ENCODE measurements around the gene CST8. TPM values are rescaled to one million over a fixed set of nuclear protein-coding genes. Genes with fewer than 3 reads are reported as not detected.

CST8 gene
- total RNA-seq, 1 experiment from 2014 or later = not detected

DNA sequence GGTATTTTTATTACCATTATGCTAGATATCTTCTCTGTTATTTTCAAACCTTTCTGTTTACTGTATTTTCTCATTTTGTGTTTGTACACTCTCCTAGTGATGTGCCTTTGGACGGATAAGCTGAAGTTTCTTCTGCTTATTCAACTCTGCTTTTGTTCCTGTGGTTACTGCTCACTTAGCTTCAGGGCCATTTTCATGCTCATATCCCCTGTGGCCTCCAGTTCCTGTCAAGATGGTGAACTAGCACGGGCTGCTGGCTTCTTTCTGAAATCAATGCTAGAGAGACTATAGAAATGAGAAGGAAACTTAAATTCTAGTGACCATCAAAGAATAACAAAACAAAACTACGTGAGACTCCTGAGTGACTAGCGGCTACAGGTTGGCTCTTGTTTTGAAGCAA is 6.8 kb upstream of the CST8 start:
- Mint-ChIP-seq H3K4me3 (no peak overlapping the region), H3K27me3 (ENCODE audit: low read depth) (peaks cover 3% of the 10 kb centered on the region), H3K4me1 (peaks cover 15 to 19% of the 10 kb centered on the region in 2 experiments), H3K9me3 (peaks cover 0 to 4% of the 10 kb centered on the region in 2 experiments; a peak in 2 of 5 replicates), H3K27ac (no peak overlapping the region), H3K36me3 (ENCODE audit: insufficient read depth in 1 of 3, low read depth in 3 of 3) (no peaks in the 10 kb centered on the region; a peak in 1 of 7 replicates)
- Histone ChIP-seq H3K18ac (ENCODE audit: insufficient read length, low read depth, low read length) (no peak overlapping the region), H3K27me3 (ENCODE audit: insufficient read depth, low read length) (no peaks in the 10 kb centered on the region), H2BK20ac (ENCODE audit: low read depth, low read length, poor library complexity, severe bottlenecking) (no peak overlapping the region), H2BK12ac (ENCODE audit: insufficient read length, low read depth, low read length) (no peak overlapping the region), H3K23ac (ENCODE audit: insufficient read length, low read depth, low read length) (no peak overlapping the region), H3K9ac (ENCODE audit: extremely low read depth, insufficient read length, low read length) (no peak overlapping the region), H2BK120ac (ENCODE audit: low read depth, low read length, poor library complexity, severe bottlenecking) (no peak overlapping the region), H2BK15ac (ENCODE audit: low read depth, low read length) (no peak overlapping the region), H2BK5ac (ENCODE audit: insufficient read length, low read length) (no peak overlapping the region), H2AK5ac (ENCODE audit: insufficient read length, low read length) (no peak overlapping the region), H3K9me3 (ENCODE audit: control insufficient read depth, low read depth, low read length) (no peaks in the 10 kb centered on the region), H3T11ph (ENCODE audit: low read length) (no peak overlapping the region), H3K79me2 (ENCODE audit: insufficient read depth, low read length) (no peaks in the 10 kb centered on the region), H4K5ac (ENCODE audit: insufficient read length, low read depth, low read length) (no peak overlapping the region), H3K14ac (ENCODE audit: insufficient read depth, low read length) (no peak overlapping the region), H3K79me1 (ENCODE audit: insufficient read depth, low read depth, low read length, poor library complexity, severe bottlenecking) (no peaks in the 10 kb centered on the region), H3K4me1 (ENCODE audit: insufficient read depth, low read length) (peaks cover 4% of the 10 kb centered on the region; the same call in 1 of the 2 replicates), H2AFZ (ENCODE audit: low read length) (no peak overlapping the region), H3K23me2 (ENCODE audit: insufficient read length, low read depth, low read length, poor library complexity, severe bottlenecking) (no peaks in the 10 kb centered on the region), H4K20me1 (ENCODE audit: control insufficient read depth, insufficient read depth, insufficient read length) (no peaks in the 10 kb centered on the region), H4K8ac (replicated peaks; ENCODE audit: insufficient read length, low read depth, low read length) (no peak overlapping the region), H3K27ac (ENCODE audit: insufficient read length, low read depth, low read length) (no peak overlapping the region), H4K91ac (ENCODE audit: insufficient read length, low read depth, low read length) (no peak overlapping the region), H3K4ac (ENCODE audit: low read depth, low read length) (no peak overlapping the region), H3K4me2 (ENCODE audit: insufficient read depth, insufficient read length, low read length) (no peak overlapping the region), H3K56ac (ENCODE audit: insufficient read length, low read depth, low read length) (no peak overlapping the region)
- TF ChIP-seq, protein P1, sequence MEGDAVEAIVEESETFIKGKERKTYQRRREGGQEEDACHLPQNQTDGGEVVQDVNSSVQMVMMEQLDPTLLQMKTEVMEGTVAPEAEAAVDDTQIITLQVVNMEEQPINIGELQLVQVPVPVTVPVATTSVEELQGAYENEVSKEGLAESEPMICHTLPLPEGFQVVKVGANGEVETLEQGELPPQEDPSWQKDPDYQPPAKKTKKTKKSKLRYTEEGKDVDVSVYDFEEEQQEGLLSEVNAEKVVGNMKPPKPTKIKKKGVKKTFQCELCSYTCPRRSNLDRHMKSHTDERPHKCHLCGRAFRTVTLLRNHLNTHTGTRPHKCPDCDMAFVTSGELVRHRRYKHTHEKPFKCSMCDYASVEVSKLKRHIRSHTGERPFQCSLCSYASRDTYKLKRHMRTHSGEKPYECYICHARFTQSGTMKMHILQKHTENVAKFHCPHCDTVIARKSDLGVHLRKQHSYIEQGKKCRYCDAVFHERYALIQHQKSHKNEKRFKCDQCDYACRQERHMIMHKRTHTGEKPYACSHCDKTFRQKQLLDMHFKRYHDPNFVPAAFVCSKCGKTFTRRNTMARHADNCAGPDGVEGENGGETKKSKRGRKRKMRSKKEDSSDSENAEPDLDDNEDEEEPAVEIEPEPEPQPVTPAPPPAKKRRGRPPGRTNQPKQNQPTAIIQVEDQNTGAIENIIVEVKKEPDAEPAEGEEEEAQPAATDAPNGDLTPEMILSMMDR (conservative IDR thresholded peaks at IDR 0.05) = no peak
- WGBS (ENCODE audit: extremely low coverage, insufficient read length, low lambda C conversion rate) = no CpG with 5 or more reads among the region's 4 CpGs
- DNase-seq = no peak
